Esophagus muscularis mucosa (tissue), 3 donors: ENCODE results near the gene HSDL2.

ENCODE experiments used
- POLR2AphosphoS5 ChIP-seq, 2 donors: sonication (generic); formaldehyde crosslinking; IDR thresholded peaks; one replicate each; pipeline ENCODE4 v1.6.1; 2017; ENCODE audit warnings: antibody characterized with exemption in 2 of 2
- TF ChIP-seq, protein P1 (sequence below), 3 experiments: fragments of 200-600 bp in 2 of 3; fragments of 450-650 bp in 1 of 3; sonication (generic) in 2 of 3; IDR thresholded peaks; one replicate each; pipeline ENCODE4 v1.5.1; 2017 to 2019; ENCODE audit warnings: antibody characterized with exemption in 3 of 3, mild to moderate bottlenecking in 2 of 3, moderate library complexity in 1 of 3

DNA sequence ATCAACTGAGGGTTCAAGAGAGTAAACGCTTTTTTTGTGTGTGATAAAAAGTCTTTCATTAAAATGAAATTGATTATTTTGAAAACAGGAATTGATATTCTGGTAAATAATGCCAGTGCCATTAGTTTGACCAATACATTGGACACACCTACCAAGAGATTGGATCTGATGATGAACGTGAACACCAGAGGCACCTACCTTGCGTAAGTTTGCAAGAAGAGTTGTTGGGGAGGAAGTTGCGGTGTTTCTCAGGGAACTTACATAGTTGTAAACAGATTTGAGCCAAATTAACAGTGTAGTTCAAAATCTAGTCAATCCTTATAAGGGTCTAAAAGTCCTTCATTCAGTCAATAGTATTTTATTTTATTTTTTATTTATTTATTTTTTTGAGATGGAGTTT, 28.9 kb downstream of the HSDL2 start:
- TF ChIP-seq, protein P1, sequence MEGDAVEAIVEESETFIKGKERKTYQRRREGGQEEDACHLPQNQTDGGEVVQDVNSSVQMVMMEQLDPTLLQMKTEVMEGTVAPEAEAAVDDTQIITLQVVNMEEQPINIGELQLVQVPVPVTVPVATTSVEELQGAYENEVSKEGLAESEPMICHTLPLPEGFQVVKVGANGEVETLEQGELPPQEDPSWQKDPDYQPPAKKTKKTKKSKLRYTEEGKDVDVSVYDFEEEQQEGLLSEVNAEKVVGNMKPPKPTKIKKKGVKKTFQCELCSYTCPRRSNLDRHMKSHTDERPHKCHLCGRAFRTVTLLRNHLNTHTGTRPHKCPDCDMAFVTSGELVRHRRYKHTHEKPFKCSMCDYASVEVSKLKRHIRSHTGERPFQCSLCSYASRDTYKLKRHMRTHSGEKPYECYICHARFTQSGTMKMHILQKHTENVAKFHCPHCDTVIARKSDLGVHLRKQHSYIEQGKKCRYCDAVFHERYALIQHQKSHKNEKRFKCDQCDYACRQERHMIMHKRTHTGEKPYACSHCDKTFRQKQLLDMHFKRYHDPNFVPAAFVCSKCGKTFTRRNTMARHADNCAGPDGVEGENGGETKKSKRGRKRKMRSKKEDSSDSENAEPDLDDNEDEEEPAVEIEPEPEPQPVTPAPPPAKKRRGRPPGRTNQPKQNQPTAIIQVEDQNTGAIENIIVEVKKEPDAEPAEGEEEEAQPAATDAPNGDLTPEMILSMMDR (IDR thresholded peaks at IDR 0.05), result no peak
- no peak for TF ChIP-seq POLR2AphosphoS5 (IDR thresholded peaks at IDR 0.05)
